B cell (primary cell): ENCODE data around the gene FKBP1A. TPM values are rescaled to one million over a fixed set of nuclear protein-coding genes. Genes with fewer than 3 reads are reported as not detected.

Experiments used
- ATAC-seq: fragments of 200-7000 bp; cut with Tn5 transposase; one replicate; pipeline ENCODE4 v1.10.0; 2021; ENCODE audit warnings: low read depth, mild to moderate bottlenecking, moderate number of reproducible peaks, moderate library complexity
- CTCF ChIA-PET: fragments of 350-600 bp; sonication (Branson Sonifier 250); formaldehyde crosslinking; loops from one replicate; lab custom pipeline; 2021; ENCODE audit warnings: antibody characterized with exemption, inconsistent platforms; lab: Charles Lee
- POLR2A ChIA-PET: fragments of 350-600 bp; sonication (Branson Sonifier 250); formaldehyde crosslinking; loops from one replicate; lab custom pipeline; 2021; ENCODE audit warnings: antibody characterized with exemption; lab: Charles Lee
- DNase-seq: peaks from one replicate; pipeline ENCODE4 v3.0.0; 2013
- H2AFZ ChIP-seq: 2 replicates; pipeline ENCODE4 v1.6.1; 2012; ENCODE audit warnings: mild to moderate bottlenecking, low read depth, low read length; ENCODE audit not compliant: insufficient read depth, poor library complexity, severe bottlenecking
- H3K27ac ChIP-seq, 2 donors: 1 replicate in 1 of 2; 2 replicates in 1 of 2; pipeline ENCODE4 v1.5.1; 2012 to 2013; ENCODE audit warnings: low read length in 2 of 2, mild to moderate bottlenecking in 2 of 2, moderate library complexity in 1 of 2
- H3K27me3 ChIP-seq, 4 experiments: fragments of 200-600 bp in 1 of 4; sonication (generic) in 1 of 4; replicated peaks in 1 of 4; 1 replicate in 2 of 4; 2 replicates in 2 of 4; pipeline versions ENCODE4 v1.6.1 to v1.7.0; 2013 to 2016; ENCODE audit warnings: low read length in 3 of 4, mild to moderate bottlenecking in 2 of 4, mixed read lengths in 1 of 4, moderate library complexity in 1 of 4; ENCODE audit not compliant: insufficient read depth in 4 of 4, control insufficient read depth in 3 of 4; ENCODE audit errors: control extremely low read depth in 1 of 4
- H3K36me3 ChIP-seq, 2 experiments: replicated peaks in 1 of 2; 1 replicate in 1 of 2; 2 replicates in 1 of 2; pipeline versions ENCODE4 v1.6.1 to v1.7.1; 2013; ENCODE audit warnings: low read length in 1 of 2; ENCODE audit not compliant: insufficient read depth in 2 of 2, control insufficient read depth in 1 of 2; ENCODE audit errors: control extremely low read depth in 1 of 2, extremely low read depth in 1 of 2
- H3K4me1 ChIP-seq, 2 donors: fragments of 200-600 bp in 1 of 2; sonication (generic) in 1 of 2; 1 replicate in 1 of 2; 2 replicates in 1 of 2; pipeline versions ENCODE4 v1.5.1 to v1.6.1; 2013 to 2017; ENCODE audit warnings: low read length in 2 of 2; ENCODE audit not compliant: control insufficient read depth in 2 of 2, insufficient read depth in 2 of 2
- H3K4me2 ChIP-seq: replicated peaks from 2 replicates; pipeline ENCODE3; 2012; ENCODE audit warnings: mild to moderate bottlenecking, low read depth, low read length; ENCODE audit not compliant: poor library complexity, severe bottlenecking
- H3K4me3 ChIP-seq, 5 experiments: fragments of 200-600 bp in 1 of 5; sonication (generic) in 1 of 5; 1 replicate in 3 of 5; 2 replicates in 2 of 5; pipeline versions ENCODE4 v1.5.1 to v1.7.0; 2011 to 2016; ENCODE audit warnings: low read length in 4 of 5, mild to moderate bottlenecking in 4 of 5, low read depth in 2 of 5, control low read depth in 1 of 5, moderate library complexity in 1 of 5; ENCODE audit not compliant: insufficient read depth in 1 of 5; ENCODE audit errors: control extremely low read depth in 1 of 5, extremely low read depth in 1 of 5
- H3K79me2 ChIP-seq: fragments of 200-600 bp; sonication (generic); one replicate; pipeline ENCODE4 v1.6.0; 2016; ENCODE audit warnings: low read length; ENCODE audit not compliant: control insufficient read depth, insufficient read depth
- H3K9ac ChIP-seq: fragments of 200-600 bp; sonication (generic); 2 replicates; pipeline ENCODE4 v1.6.1; 2017; ENCODE audit warnings: mild to moderate bottlenecking, low read length, moderate library complexity
- H3K9me3 ChIP-seq, 3 donors: one replicate each; pipeline versions ENCODE4 v1.6.1 to v1.7.1; 2013; ENCODE audit warnings: low read length in 2 of 3; ENCODE audit not compliant: control insufficient read depth in 2 of 3, insufficient read depth in 1 of 3; ENCODE audit errors: control extremely low read depth in 1 of 3
- H4K20me1 ChIP-seq: 2 replicates; pipeline ENCODE4 v1.6.0; 2012; ENCODE audit warnings: mild to moderate bottlenecking, low read length; ENCODE audit not compliant: insufficient read depth, control insufficient read depth, poor library complexity, severe bottlenecking
- H3K27ac Mint-ChIP-seq: one replicate; pipeline ENCODE4 v1.8.0; 2021; ENCODE audit warnings: mixed read lengths
- H3K27me3 Mint-ChIP-seq: one replicate; pipeline ENCODE4 v1.8.0; 2021; ENCODE audit warnings: mixed read lengths
- H3K4me1 Mint-ChIP-seq: one replicate; pipeline ENCODE4 v1.8.0; 2021; ENCODE audit warnings: mixed read lengths
- H3K4me3 Mint-ChIP-seq: one replicate; pipeline ENCODE4 v1.8.0; 2021; ENCODE audit warnings: mixed read lengths
- H3K9me3 Mint-ChIP-seq: one replicate; pipeline ENCODE4 v1.8.0; 2022; ENCODE audit warnings: mixed read lengths; ENCODE audit not compliant: insufficient read depth
- CTCF ChIP-seq: fragments of 200-600 bp; IDR thresholded peaks from one replicate; pipeline ENCODE4 v1.8.0; 2022; ENCODE audit warnings: antibody characterized with exemption, mild to moderate bottlenecking
- EZH2 ChIP-seq: IDR thresholded peaks from 2 replicates; pipeline ENCODE4 v1.6.1; 2012; ENCODE audit warnings: borderline replicate concordance, low read depth, mild to moderate bottlenecking, moderate library complexity, low read length; ENCODE audit not compliant: insufficient read depth, poor library complexity, severe bottlenecking
- WGBS: methylation state at CpG from one replicate; pipeline ENCODE4 v1.1.5; 2013; ENCODE audit warnings: missing lambda C conversion rate; ENCODE audit not compliant: insufficient coverage; 5-methylcytosine and 5-hydroxymethylcytosine counted together
- intact Hi-C: fragments of 100-400 bp; cut with micrococcal nuclease; formaldehyde crosslinking; loops from one replicate; pipeline ENCODE4 v1.10.0; 2022
- polyA plus RNA-seq: library from polyadenylated mRNA; depleted of rRNA; stranded (reverse); fragments of >200 nt; gene quantifications from 2 replicates; pipeline ENCODE4 v1.2.3, GENCODE V29; 2012
- total RNA-seq, 2 donors: library from RNA; stranded (reverse); fragments of 120-200 nt in 1 of 2; gene quantifications; 1 replicate in 1 of 2; 2 replicates in 1 of 2; pipeline versions ENCODE4 v1.2.3 to v1.2.4, GENCODE V29; 2013 to 2022

The FKBP1A gene
- total and polyA plus RNA-seq, 2 donors (not counting 1 experiment from before 2014, with no cell fraction given), result 86.3 to 86.7 TPM

- Histone ChIP-seq H3K27me3 (no peaks in the 10 kb centered on the region), H2AFZ (peak overlapping the region; percentile 75), H3K9me3 (peaks cover 0 to 5% (median 0%) of the 10 kb centered on the region in 3 donors), H4K20me1 (peaks cover 43% of the 10 kb centered on the region), H3K36me3 (no peaks in the 10 kb centered on the region), H3K4me3 (peak overlapping the region; percentile 66 to 93 (median 76)), H3K4me2 (peak overlapping the region; percentile 78), H3K27ac (peak overlapping the region; percentile 4 to 82), H3K9ac (peak overlapping the region; percentile 78), H3K79me2 (peaks cover 54% of the 10 kb centered on the region), H3K4me1 (peaks cover 64 to 65% of the 10 kb centered on the region in 2 donors)
- DNase-seq (no peak), ATAC-seq (peak; percentile 11)
- Mint-ChIP-seq H3K9me3 (no peaks in the 10 kb centered on the region), H3K4me1 (peaks cover 84% of the 10 kb centered on the region), H3K4me3 (peak overlapping the region; percentile 92), H3K27me3 (no peaks in the 10 kb centered on the region), H3K27ac (peak overlapping the region; percentile 86)
- intact Hi-C loops, result loop anchor here (1.0 to 5.0 kb wide), 2 partner anchors 16 to 1080 kb away; partner anchors contain the start of gene SNRPB
- CTCF ChIA-PET, result interaction anchor here (0.8 to 4.5 kb wide), 7 partner anchors 11 to 111 kb away, joined by 3 to 37 read pairs (median 6); partner anchors contain the start of gene NSFL1C
- POLR2A ChIA-PET, result interaction anchor here (2.1 kb wide), 1 partner anchor 75 kb away, joined by 15 read pairs; the partner anchor contains the start of gene NSFL1C
- TF ChIP-seq CTCF (no peak), EZH2 (no peak)
- 1% methylated on average over 13 of the region's 13 CpGs for WGBS
Measured at GRCh38 chr20:1392443-1392692, 486 bp downstream of the FKBP1A start.

- intact Hi-C loops, result loop anchor here (1.0 to 5.0 kb wide), 2 partner anchors 16 to 1080 kb away; partner anchors contain the start of gene SNRPB
- TF ChIP-seq EZH2, result no peak
- TF ChIP-seq CTCF, result no peak
- peak overlapping the region; percentile 75 for H2AFZ ChIP-seq
Measured at GRCh38 chr20:1391640-1392442, 1.0 kb downstream of the FKBP1A start.

More at GRCh38 chr20:1391640-1392442, 1.0 kb downstream of the FKBP1A start:
- Histone ChIP-seq H3K27me3 (no peaks in the 10 kb centered on the region), H3K4me2 (peak overlapping the region; percentile 78), H3K4me3 (peak overlapping the region; percentile 66 to 93 (median 76)), H3K9me3 (peaks cover 0 to 2% (median 0%) of the 10 kb centered on the region in 3 donors), H4K20me1 (peaks cover 47% of the 10 kb centered on the region), H3K79me2 (peaks cover 59% of the 10 kb centered on the region), H3K9ac (peak overlapping the region; percentile 78), H3K27ac (peak overlapping the region; percentile 4 to 82), H3K4me1 (peaks cover 65 to 67% of the 10 kb centered on the region in 2 donors), H3K36me3 (no peaks in the 10 kb centered on the region)
- ATAC-seq (no peak), DNase-seq (peak; percentile 39)
- Mint-ChIP-seq H3K4me3 (peak overlapping the region; percentile 92), H3K27ac (peak overlapping the region; percentile 86), H3K4me1 (peaks cover 84% of the 10 kb centered on the region), H3K27me3 (no peaks in the 10 kb centered on the region), H3K9me3 (no peaks in the 10 kb centered on the region)
- POLR2A ChIA-PET, result interaction anchor here (2.1 kb wide), 1 partner anchor 75 kb away, joined by 15 read pairs; the partner anchor contains the start of gene NSFL1C
- CTCF ChIA-PET, result interaction anchor here (0.8 to 4.5 kb wide), 7 partner anchors 10 to 112 kb away, joined by 3 to 37 read pairs (median 6); partner anchors contain the start of gene NSFL1C
- WGBS, result 6% methylated on average over 7 of the region's 16 CpGs
